ENCODE data around the gene PIK3C2B.

GRCh38 chr1:204478172-204478899, 16.3 kb downstream of the PIK3C2B start:
- TF ChIP-seq CTCF (IDR thresholded peaks at IDR 0.05) (no peak; the same call in 1 of the 2 replicates), TCF7L2 (IDR thresholded peaks at IDR 0.05; ENCODE audit: low read depth, low read length) (no peak)
